ENCODE results near the gene CCR2.
"Not testable (repeated sequence)": the region's sequence is repeated elsewhere in the genome, so short reads cannot be mapped to it uniquely, and the experiment has no call there.

CCR2 gene

GRCh38 chr3:46318207-46318927 is 35.5 kb upstream of the CCR2 start:
- no peak for TF ChIP-seq ESRRG (CRISPR knock-in tag; IDR thresholded peaks at IDR 0.05)
- TF ChIP-seq TCF4 (CRISPR knock-in tag; IDR thresholded peaks at IDR 0.05; ENCODE audit: borderline replicate concordance): no peak
- TF ChIP-seq ZFP30 (CRISPR knock-in tag; IDR thresholded peaks at IDR 0.05): no peak
- no peak for TF ChIP-seq BACH2 (CRISPR knock-in tag; IDR thresholded peaks at IDR 0.05; ENCODE audit: borderline replicate concordance)
- TF ChIP-seq, protein P1, sequence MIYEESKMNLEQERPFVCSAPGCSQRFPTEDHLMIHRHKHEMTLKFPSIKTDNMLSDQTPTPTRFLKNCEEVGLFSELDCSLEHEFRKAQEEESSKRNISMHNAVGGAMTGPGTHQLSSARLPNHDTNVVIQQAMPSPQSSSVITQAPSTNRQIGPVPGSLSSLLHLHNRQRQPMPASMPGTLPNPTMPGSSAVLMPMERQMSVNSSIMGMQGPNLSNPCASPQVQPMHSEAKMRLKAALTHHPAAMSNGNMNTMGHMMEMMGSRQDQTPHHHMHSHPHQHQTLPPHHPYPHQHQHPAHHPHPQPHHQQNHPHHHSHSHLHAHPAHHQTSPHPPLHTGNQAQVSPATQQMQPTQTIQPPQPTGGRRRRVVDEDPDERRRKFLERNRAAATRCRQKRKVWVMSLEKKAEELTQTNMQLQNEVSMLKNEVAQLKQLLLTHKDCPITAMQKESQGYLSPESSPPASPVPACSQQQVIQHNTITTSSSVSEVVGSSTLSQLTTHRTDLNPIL (CRISPR knock-in tag; IDR thresholded peaks at IDR 0.05; ENCODE audit: low read depth): no peak
- TF ChIP-seq TOX (CRISPR knock-in tag; IDR thresholded peaks at IDR 0.05; ENCODE audit: borderline replicate concordance): no peak
- TF ChIP-seq OSR1 (CRISPR knock-in tag; IDR thresholded peaks at IDR 0.05): no peak
- no peak for TF ChIP-seq ZNF565 (CRISPR knock-in tag; conservative IDR thresholded peaks at IDR 0.05; ENCODE audit: low read depth)
- no peak for TF ChIP-seq ISL1 (CRISPR knock-in tag; IDR thresholded peaks at IDR 0.05)
- TF ChIP-seq SNAI2 (CRISPR knock-in tag; IDR thresholded peaks at IDR 0.05): no peak
- no peak for TF ChIP-seq CSRNP3 (CRISPR knock-in tag; IDR thresholded peaks at IDR 0.05)
- no peak for ATAC-seq

DNA sequence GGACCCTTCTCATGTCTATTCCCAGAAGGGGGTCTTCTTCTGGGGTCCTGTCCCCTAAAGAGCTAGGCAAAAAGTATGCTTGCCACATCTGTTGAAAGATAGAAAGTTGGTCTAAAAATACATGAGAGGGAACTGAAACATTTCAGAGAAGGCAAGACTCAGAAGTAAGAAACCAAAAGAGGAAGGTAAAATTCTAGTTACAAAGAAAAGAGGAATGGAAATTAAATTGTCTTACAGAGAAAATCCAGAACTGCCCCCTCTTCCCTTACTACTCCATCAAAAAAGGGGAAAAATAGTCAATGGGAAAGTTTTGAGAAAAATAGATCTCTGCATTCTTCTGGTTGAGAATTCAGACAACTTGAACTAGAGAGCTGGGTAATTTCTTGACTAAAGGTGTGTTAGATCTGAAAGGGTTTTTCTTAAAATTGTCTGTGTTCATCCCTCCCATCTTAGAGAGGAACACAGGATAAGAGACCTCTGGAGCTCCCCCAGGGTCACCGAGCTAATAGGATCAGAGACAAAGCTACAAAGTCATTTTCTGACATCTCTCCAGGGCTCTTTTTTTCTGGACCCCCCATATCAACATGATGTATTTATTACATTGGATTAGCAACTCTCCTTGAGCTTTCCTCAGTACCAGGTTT is 32.3 kb upstream of the CCR2 start:
- no peak for ATAC-seq
- TF ChIP-seq TCF4 (CRISPR knock-in tag; IDR thresholded peaks at IDR 0.05; ENCODE audit: borderline replicate concordance): no peak

- ATAC-seq: no peak
- TF ChIP-seq ZNF8 (CRISPR knock-in tag; IDR thresholded peaks at IDR 0.05): no peak
- TF ChIP-seq TCF4 (CRISPR knock-in tag; IDR thresholded peaks at IDR 0.05; ENCODE audit: borderline replicate concordance): no peak
- no peak for TF ChIP-seq RARB (CRISPR knock-in tag; IDR thresholded peaks at IDR 0.05)
Observed at GRCh38 chr3:46324036-46324435, 29.9 kb upstream of the CCR2 start.

- no peak for ATAC-seq
- TF ChIP-seq TCF4 (CRISPR knock-in tag; IDR thresholded peaks at IDR 0.05; ENCODE audit: borderline replicate concordance) (no peak), ZNF565 (CRISPR knock-in tag; conservative IDR thresholded peaks at IDR 0.05; ENCODE audit: low read depth) (no peak), ZFP30 (CRISPR knock-in tag; IDR thresholded peaks at IDR 0.05) (no peak), ZC3H10 (CRISPR knock-in tag; IDR thresholded peaks at IDR 0.05) (no peak)
- TF ChIP-seq, protein P2, sequence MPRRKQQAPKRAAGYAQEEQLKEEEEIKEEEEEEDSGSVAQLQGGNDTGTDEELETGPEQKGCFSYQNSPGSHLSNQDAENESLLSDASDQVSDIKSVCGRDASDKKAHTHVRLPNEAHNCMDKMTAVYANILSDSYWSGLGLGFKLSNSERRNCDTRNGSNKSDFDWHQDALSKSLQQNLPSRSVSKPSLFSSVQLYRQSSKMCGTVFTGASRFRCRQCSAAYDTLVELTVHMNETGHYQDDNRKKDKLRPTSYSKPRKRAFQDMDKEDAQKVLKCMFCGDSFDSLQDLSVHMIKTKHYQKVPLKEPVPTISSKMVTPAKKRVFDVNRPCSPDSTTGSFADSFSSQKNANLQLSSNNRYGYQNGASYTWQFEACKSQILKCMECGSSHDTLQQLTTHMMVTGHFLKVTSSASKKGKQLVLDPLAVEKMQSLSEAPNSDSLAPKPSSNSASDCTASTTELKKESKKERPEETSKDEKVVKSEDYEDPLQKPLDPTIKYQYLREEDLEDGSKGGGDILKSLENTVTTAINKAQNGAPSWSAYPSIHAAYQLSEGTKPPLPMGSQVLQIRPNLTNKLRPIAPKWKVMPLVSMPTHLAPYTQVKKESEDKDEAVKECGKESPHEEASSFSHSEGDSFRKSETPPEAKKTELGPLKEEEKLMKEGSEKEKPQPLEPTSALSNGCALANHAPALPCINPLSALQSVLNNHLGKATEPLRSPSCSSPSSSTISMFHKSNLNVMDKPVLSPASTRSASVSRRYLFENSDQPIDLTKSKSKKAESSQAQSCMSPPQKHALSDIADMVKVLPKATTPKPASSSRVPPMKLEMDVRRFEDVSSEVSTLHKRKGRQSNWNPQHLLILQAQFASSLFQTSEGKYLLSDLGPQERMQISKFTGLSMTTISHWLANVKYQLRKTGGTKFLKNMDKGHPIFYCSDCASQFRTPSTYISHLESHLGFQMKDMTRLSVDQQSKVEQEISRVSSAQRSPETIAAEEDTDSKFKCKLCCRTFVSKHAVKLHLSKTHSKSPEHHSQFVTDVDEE (CRISPR knock-in tag; IDR thresholded peaks at IDR 0.05): no peak
Observed at GRCh38 chr3:46325645-46326300, 28.1 kb upstream of the CCR2 start.

DNA sequence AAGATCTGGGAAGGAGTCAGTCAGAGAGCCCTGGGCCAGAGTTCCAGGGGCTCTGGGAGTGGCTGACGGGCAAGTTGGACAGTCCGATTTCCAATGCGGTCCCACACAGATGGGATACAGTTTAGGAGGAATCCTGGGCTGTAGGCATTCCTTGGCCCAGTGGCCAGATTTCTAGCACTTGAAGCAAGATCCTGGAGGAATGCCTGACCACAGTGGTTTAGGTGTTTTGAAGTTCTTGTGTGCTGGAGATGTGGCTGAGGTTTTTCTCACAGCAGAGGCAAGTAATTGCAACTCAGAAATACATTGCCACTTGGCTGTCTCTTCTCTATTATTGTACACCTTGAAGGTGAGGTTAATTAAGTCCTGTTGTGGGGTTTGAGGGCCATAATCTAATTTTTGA is 23.2 kb upstream of the CCR2 start:
- ATAC-seq: not testable (repeated sequence)

DNA sequence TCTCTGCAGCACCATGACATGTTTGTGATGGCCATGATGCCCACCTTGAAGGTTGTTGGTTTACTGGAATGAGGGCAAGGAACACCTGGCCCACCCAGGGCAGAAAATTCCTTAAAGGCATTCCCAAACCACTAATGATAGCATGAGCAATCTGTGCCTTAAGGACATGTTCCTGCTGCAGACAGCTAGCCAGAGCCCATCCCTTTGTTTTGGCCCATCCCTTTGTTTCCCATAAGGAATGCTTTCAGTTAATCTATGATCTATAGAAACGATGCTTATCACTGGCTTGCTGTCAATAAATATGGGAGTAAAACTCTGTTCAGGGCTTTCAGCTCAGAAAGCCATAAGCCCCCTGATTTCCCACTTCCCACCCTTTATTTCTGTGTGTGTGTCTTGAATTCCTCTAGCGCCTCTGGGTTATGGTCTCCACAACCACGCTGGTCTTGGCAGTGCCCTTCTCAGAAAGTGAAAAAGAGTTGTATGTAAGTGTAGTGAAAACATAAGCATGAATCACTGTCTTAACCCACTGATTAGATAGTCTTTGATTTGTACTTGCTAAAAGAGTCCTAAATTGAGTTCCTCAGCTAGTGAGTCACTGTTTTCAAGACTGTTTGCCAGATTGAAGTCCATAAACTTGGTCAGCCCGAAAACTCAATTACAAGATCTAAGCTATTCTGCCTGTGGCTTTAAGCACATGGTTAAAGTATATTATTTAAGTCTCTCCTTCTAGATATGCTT is 19.0 kb upstream of the CCR2 start:
- TF ChIP-seq PPARA (CRISPR knock-in tag; IDR thresholded peaks at IDR 0.05; ENCODE audit: borderline replicate concordance): no peak
- TF ChIP-seq RARB (CRISPR knock-in tag; IDR thresholded peaks at IDR 0.05): no peak
- no peak for TF ChIP-seq SNAI2 (CRISPR knock-in tag; IDR thresholded peaks at IDR 0.05)
- no peak for TF ChIP-seq ISL1 (CRISPR knock-in tag; IDR thresholded peaks at IDR 0.05)
- TF ChIP-seq ZFP30 (CRISPR knock-in tag; IDR thresholded peaks at IDR 0.05): no peak
- no peak for TF ChIP-seq OSR1 (CRISPR knock-in tag; IDR thresholded peaks at IDR 0.05)
- no peak for TF ChIP-seq ESRRG (CRISPR knock-in tag; IDR thresholded peaks at IDR 0.05)
- no peak for TF ChIP-seq ZFP3 (CRISPR knock-in tag; IDR thresholded peaks at IDR 0.05)
- ATAC-seq: no peak
